ENCODE results near the gene PDLIM5. TPM values are rescaled to one million over a fixed set of nuclear protein-coding genes. Genes with fewer than 3 reads are reported as not detected.

Gene PDLIM5
- total and polyA plus RNA-seq, 11 donors = 262 to 1,378 (median 1,035) TPM

DNA sequence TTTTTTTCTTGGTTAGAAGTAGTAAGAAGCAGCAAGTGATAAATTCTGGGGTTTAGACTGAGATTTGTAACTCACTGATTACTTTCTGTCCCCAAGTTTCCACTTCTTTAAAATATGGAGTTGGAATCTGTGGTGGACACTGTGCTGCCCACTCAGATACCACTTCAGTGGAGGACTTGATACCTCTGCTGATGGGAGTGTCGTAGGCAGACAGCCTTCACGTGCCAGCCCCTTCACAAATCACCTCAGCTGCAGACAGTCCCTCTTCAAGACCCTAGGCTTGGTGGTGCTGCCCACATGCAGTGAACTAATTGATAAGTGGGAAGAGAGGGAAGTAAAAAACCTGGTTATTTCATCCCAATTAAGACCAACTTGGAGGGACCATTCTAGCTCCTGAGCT lies 139.5 kb downstream of the PDLIM5 start:
- no peak overlapping the region for H3K4me3 ChIP-seq
- H3K27ac ChIP-seq = peak overlapping the region in 2 of 12 donors; percentile 15 to 30
- peaks cover 0 to 77% (median 40%) of the 10 kb centered on the region in 9 donors for H3K36me3 ChIP-seq
- intact Hi-C loops (cut with DNase I) = loop anchor here in 5 of 10 donors (2.0 to 10.0 kb wide), 5 partner anchors 136 to 286 kb away; partner anchors contain the start of gene PDLIM5 (in 3 of the 5)
- DNase-seq = no peak
- peaks cover 0 to 37% (median 18%) of the 10 kb centered on the region in 12 donors for H3K4me1 ChIP-seq
- no peaks in the 10 kb centered on the region for H3K27me3 ChIP-seq
- H3K9me3 ChIP-seq = no peaks in the 10 kb centered on the region
- TF ChIP-seq, protein P1, sequence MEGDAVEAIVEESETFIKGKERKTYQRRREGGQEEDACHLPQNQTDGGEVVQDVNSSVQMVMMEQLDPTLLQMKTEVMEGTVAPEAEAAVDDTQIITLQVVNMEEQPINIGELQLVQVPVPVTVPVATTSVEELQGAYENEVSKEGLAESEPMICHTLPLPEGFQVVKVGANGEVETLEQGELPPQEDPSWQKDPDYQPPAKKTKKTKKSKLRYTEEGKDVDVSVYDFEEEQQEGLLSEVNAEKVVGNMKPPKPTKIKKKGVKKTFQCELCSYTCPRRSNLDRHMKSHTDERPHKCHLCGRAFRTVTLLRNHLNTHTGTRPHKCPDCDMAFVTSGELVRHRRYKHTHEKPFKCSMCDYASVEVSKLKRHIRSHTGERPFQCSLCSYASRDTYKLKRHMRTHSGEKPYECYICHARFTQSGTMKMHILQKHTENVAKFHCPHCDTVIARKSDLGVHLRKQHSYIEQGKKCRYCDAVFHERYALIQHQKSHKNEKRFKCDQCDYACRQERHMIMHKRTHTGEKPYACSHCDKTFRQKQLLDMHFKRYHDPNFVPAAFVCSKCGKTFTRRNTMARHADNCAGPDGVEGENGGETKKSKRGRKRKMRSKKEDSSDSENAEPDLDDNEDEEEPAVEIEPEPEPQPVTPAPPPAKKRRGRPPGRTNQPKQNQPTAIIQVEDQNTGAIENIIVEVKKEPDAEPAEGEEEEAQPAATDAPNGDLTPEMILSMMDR (IDR thresholded peaks at IDR 0.05) = no peak
- no peak for TF ChIP-seq POLR2A (IDR thresholded peaks at IDR 0.05)
- WGBS, 4 donors = 50 to 76% (median 59%) methylated on average over 2 of the region's 2 CpGs
- ATAC-seq = peak in 3 of 4 donors; percentile 31 to 60 (median 36)

DNA sequence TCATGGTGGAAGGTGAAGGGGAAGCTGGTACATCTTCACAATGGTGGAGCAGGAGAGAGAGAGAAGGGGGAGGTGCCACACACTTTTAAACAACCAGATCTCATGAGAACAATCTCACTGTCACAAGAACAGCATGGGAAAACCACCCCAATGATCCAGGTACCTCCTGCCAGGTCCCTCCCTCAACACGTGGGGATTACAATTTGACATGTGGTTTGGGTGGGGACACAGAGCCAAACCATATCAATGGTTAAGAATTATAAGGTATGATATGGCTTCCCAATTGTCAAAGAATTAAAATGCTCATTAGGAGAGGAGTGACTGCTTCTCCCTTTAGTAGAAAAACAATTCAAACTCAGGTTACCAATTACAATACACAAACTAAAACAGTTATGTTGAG lies 143.3 kb downstream of the PDLIM5 start:
- no peak for DNase-seq
- peak in 1 of 4 donors; percentile 15 for ATAC-seq
- H3K4me1 ChIP-seq = peaks cover 0 to 27% (median 15%) of the 10 kb centered on the region in 12 donors
- peak overlapping the region in 4 of 12 donors; percentile 16 to 37 (median 22) for H3K27ac ChIP-seq
- WGBS, 4 donors = 31 to 45% (median 34%) methylated on average over 1 of the region's 1 CpG
- no peaks in the 10 kb centered on the region for H3K9me3 ChIP-seq
- TF ChIP-seq, protein P1 (IDR thresholded peaks at IDR 0.05) = no peak
- no peak for TF ChIP-seq POLR2A (IDR thresholded peaks at IDR 0.05)
- peaks cover 0 to 51% (median 14%) of the 10 kb centered on the region in 9 donors for H3K36me3 ChIP-seq
- intact Hi-C loops (cut with DNase I) = loop anchor here in 9 of 10 donors (2.0 to 10.0 kb wide), 7 partner anchors 140 to 293 kb away; partner anchors contain the start of gene PDLIM5 (in 4 of the 9)
- H3K27me3 ChIP-seq = no peaks in the 10 kb centered on the region
- H3K4me3 ChIP-seq = no peak overlapping the region

DNA sequence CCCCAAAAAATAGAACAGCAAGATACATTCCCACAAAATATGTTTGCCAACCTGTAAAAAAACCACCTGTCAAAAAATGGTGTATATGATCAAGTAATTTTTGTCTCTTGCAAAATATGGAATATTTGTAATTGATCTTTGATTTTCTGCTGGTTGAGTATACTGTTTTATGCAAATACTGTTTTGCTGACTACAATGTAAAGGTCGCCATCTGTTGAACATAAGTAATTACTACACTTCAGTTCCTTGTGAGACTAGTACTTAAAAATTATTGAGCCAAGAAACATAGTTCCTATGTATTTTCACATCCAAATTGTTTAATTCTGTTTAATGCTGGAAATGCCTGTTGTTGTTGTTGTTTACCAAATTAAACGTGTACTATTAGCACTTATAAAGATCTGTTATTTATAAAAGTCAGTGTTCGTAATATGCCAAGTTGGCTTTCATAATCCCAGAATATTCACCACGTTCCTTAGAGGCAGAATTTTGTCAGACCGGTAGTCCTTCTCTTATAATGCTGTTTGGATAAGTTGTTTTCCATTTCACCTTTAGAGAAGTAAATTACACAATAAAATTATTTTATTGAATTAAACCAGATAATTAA lies 144.2 kb downstream of the PDLIM5 start:
- no peaks in the 10 kb centered on the region for H3K27me3 ChIP-seq
- ATAC-seq = no peak
- intact Hi-C loops (cut with DNase I) = loop anchor here (1.0 to 10.0 kb wide), 8 partner anchors 141 to 294 kb away; partner anchors contain the start of gene PDLIM5 (in 4 of the 10)
- WGBS, 4 donors = 42 to 48% (median 43%) methylated on average over 5 of the region's 5 CpGs
- peaks cover 0 to 50% (median 14%) of the 10 kb centered on the region in 9 donors for H3K36me3 ChIP-seq
- H3K27ac ChIP-seq = peak overlapping the region in 2 of 12 donors; percentile 23 to 37
- H3K4me3 ChIP-seq = no peak overlapping the region
- no peak for TF ChIP-seq POLR2A (IDR thresholded peaks at IDR 0.05)
- TF ChIP-seq, protein P1 (IDR thresholded peaks at IDR 0.05) = peak; percentile 44 to 78 (median 60)
- DNase-seq = no peak
- no peaks in the 10 kb centered on the region for H3K9me3 ChIP-seq
- H3K4me1 ChIP-seq = peaks cover 0 to 18% (median 10%) of the 10 kb centered on the region in 12 donors

DNA sequence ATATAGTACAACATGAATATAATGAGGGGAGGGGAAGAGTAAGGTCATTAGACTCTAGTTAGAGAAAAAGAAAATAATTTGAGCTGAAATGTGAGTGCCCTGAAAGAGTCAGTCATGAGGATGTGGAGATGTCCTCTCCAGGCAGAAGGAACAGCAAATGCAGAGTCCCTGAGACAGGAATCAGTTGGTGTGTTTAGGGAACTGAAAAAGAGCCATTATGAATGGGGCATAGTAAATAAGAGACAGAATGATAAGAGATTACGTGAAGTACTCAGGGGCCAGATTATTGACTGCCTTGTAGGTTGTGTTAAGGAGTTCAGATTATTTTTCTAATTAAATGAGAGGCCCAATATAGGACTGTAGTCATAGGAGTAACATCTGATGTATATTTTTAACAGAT lies 147.0 kb downstream of the PDLIM5 start:
- Histone ChIP-seq H3K27ac (peak overlapping the region in 1 of 12 donors; percentile 20), H3K4me3 (no peak overlapping the region), H3K27me3 (no peaks in the 10 kb centered on the region), H3K36me3 (peaks cover 0 to 24% (median 0%) of the 10 kb centered on the region in 9 donors), H3K9me3 (no peaks in the 10 kb centered on the region), H3K4me1 (peaks cover 0 to 28% (median 11%) of the 10 kb centered on the region in 12 donors)
- 61 to 79% (median 70%) methylated on average over 1 of the region's 1 CpG for WGBS, 4 donors
- no peak for ATAC-seq
- intact Hi-C loops (cut with DNase I) = loop anchor here in 7 of 10 donors (5.0 to 10.0 kb wide), 5 partner anchors 144 to 296 kb away; partner anchors contain the start of gene PDLIM5 (in 4 of the 7)
- TF ChIP-seq, protein P1 (IDR thresholded peaks at IDR 0.05) = no peak
- TF ChIP-seq POLR2A (IDR thresholded peaks at IDR 0.05) = no peak
- no peak for DNase-seq
